SK-MEL-5 (cell line): ENCODE measurements around the gene CLPTM1. TPM values are rescaled to one million over a fixed set of nuclear protein-coding genes. Genes with fewer than 3 reads are reported as not detected.
"Not testable (repeated sequence)": the region's sequence is repeated elsewhere in the genome, so short reads cannot be mapped to it uniquely, and the experiment has no call there.

Experiments
- DNase-seq: peaks from one replicate; pipeline ENCODE4 v3.0.0-alpha.2; 2016; ENCODE audit warnings: low read depth, low spot score
- in situ Hi-C: cut with HindIII; loops from 2 replicates; pipeline ENCODE4 v1.10.0; 2016; ENCODE audit warnings: low sequenced_read_pairs, high pct_unique_total_duplicates, low pct_unique_long_range_greater_than_20kb
- total RNA-seq: library from RNA; depleted of rRNA; stranded (reverse); fragments of >200 nt; shearing (Covaris generic); gene quantifications from 2 replicates; pipeline ENCODE4 v1.2.3, GENCODE V29; 2014

CLPTM1 gene
- total RNA-seq, 1 experiment from 2014 or later, result 35.9 TPM

DNA sequence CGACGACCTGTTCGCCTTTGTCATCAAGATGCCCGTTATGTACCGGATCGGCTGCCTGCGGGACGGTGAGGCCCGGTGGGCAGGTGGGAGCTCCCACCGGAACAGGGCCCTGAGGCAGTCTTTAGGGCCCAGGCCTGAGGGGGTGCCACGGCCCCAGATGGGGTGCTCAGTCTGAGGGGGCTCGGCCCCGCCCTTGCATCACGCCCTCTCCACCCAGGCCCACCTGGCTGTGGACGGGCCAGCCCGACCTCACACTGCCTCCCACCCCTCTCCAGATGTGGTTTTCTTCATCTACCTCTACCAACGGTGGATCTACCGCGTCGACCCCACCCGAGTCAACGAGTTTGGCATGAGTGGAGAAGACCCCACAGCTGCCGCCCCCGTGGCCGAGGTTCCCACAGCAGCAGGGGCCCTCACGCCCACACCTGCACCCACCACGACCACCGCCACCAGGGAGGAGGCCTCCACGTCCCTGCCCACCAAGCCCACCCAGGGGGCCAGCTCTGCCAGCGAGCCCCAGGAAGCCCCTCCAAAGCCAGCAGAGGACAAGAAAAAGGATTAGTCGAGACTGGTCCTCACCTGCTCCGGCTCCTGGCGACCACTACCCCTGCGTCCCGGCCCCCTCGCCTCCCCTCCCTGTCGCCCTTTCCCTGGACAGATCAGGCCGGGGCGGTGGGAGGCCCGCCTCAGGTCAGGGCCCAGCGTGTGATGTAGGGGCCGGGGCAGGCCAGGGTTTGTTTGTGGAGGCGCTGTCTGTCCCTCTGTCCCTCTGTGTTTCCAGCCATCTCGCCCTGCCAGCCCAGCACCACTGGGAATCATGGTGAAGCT, 37.4 kb downstream of the CLPTM1 start:
- in situ Hi-C loops, result no loop called here
- no peak for DNase-seq

- DNase-seq, result no peak
- in situ Hi-C loops, result no loop called here
Observed at GRCh38 chr19:44993526-44993925, 38.3 kb downstream of the CLPTM1 start.

DNA sequence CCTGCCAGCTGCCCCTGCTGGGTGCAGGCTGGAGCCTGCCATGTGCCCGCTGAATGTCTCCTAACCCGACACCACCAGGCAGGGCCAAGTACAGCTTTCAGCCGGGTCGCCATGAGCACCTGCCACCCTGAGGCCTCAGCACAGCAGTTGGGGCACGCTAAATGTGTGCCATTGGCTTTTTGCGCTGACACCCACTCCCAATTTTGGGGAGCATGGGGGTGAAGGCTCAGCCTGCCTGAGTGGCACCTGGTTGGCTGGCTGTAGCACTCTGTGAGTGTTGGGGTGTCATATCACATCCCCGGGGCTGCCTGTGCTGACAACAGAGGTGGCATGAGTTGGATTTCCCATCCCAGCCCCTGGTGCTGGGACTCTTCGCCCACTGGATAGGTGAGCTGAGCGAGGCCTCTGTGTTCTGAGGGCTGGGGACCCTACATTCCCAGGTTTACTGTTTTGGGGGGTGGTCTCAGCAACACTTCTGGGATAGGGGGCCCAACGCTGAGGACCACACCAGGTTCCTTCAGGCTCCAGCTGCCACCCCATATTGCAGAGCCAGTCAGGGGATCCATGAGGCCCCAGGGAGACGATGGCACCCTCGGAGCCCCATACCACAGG, 38.9 kb downstream of the CLPTM1 start:
- no peak for DNase-seq
- in situ Hi-C loops, result no loop called here

DNA sequence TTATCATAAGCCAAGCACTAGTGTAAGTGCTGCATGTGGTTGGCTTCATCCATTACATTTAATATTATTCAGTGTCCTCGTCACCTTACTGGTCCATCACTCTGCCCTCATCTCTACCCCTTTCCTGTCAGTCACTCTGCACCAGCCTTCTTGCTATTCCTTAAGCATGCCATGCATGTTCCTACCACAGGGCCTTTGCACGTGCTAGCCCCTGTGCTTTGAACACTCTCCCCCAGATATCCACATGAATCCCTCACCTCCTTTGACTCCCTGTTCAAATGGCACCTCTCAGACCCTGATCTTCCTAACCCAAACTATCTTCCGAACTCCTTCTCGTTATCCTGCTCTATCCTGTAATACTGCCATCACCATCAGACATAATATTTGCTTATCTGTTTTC, 42.8 kb downstream of the CLPTM1 start:
- in situ Hi-C loops, result no loop called here
- DNase-seq, result no peak

- DNase-seq, in situ Hi-C loops: not testable (repeated sequence)
Observed at GRCh38 chr19:44999131-44999925, 44.1 kb downstream of the CLPTM1 start.

DNA sequence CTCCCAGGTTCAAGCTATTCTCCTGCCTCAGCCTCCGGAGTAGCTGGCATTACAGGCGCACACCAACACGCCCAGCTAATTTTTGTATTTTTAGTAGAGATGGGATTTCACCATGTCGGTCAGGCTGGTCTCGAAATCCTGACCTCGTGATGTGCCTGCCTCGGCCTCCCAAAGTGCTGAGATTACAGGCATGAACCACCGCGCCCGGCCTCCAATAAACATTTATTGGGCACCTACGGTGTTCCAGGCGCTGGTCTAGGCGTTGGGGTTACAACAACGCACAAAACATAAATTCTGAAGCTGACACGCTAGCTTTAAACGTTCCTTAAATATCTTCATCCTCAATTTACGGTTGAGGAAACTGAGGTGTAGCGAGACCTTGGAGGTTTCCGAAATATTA, 45.5 kb downstream of the CLPTM1 start:
- in situ Hi-C loops, DNase-seq: not testable (repeated sequence)

GRCh38 chr19:45001087-45001739, 46.0 kb downstream of the CLPTM1 start, which contains the start of gene RELB:
Gene RELB, plus strand, starts transcription at chr19:45001464. Its CDS starts 116 bp downstream, at chr19:45001580.
- in situ Hi-C loops, result no loop called here
- peak; percentile 88 for DNase-seq

GRCh38 chr19:45003485-45003884, 48.3 kb downstream of the CLPTM1 start:
- no peak for DNase-seq
- in situ Hi-C loops, result no loop called here

- in situ Hi-C loops, result no loop called here
- no peak for DNase-seq
Observed at GRCh38 chr19:45005787-45006186, 50.6 kb downstream of the CLPTM1 start.

- in situ Hi-C loops, result no loop called here
- DNase-seq, result no peak
Observed at GRCh38 chr19:45008552-45008951, 53.4 kb downstream of the CLPTM1 start.

DNA sequence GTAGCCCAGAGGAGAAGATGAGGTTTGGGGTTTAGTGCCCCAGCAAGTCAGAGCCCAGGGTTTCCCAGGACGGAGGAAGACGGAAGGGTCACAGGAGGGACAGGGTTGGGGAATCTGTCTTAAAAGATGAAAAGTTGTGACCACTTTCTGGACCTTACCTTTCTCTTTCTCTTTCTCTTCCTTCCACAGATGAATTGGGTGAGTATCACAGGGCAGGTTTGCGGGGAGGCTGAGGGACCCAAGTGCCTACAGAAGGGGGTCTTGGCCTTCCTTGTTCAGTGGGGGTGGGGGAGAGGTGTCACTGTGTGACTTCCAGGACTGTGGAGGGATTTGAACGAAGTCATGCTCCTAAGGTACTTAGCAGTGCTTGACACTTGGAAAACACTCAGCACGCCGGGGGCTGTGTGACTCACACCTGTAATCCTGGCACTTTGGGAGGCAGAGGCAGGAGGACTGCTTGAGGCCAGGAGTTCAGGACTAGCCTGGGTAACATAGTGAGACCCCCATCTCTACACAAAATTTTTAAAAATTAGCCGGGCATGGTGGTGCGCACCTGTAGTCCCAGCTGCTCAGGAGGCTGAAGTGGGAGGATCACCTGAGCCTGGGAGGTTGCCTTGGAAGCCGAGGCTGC, 54.6 kb downstream of the CLPTM1 start:
- in situ Hi-C loops, result no loop called here
- DNase-seq, result no peak

GRCh38 chr19:45010306-45010705, 55.1 kb downstream of the CLPTM1 start:
- DNase-seq, result no peak
- in situ Hi-C loops, result no loop called here

DNA sequence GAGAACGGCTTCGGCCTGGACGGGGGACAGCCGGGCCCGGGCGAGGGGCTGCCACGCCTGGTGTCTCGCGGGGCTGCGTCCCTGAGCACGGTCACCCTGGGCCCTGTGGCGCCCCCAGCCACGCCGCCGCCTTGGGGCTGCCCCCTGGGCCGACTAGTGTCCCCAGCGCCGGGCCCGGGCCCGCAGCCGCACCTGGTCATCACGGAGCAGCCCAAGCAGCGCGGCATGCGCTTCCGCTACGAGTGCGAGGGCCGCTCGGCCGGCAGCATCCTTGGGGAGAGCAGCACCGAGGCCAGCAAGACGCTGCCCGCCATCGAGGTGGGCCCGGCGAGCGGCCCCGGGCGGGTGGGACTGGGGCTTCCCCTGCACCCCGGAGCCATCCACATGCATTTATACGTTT, 56.8 kb downstream of the CLPTM1 start:
- in situ Hi-C loops, result no loop called here
- DNase-seq, result no peak

- peak; percentile 81 for DNase-seq
- in situ Hi-C loops, result no loop called here
Observed at GRCh38 chr19:45016388-45017314, 61.5 kb downstream of the CLPTM1 start.

GRCh38 chr19:45019187-45019586, 64.0 kb downstream of the CLPTM1 start:
- no peak for DNase-seq
- in situ Hi-C loops, result no loop called here

DNA sequence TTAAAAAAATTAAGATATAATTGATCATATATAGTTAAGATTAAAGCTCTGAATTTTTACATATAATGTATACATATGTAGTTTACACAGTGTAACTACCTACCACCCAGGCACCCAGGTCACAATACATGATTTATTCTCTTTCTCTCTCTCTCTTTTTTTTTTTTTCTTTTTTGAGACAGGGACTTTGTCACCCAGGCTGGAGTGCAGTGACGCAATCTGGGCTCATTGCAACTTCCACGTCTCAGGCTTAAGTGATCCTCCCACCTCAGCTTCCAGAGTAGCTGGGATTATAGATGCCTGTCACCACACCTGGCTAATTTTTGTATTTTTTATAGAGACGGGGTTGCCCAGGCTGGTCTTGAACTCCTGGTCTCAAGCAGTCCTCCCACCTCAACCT, 64.9 kb downstream of the CLPTM1 start:
- no peak for DNase-seq
- in situ Hi-C loops, result no loop called here
